ENCODE data around the gene KRT6A.

The KRT6A gene

GRCh38 chr12:52524898-52525591 lies 32.0 kb upstream of the KRT6A start:
- in situ Hi-C loops (cut with MboI; ENCODE audit: low sequenced_read_pairs), result no loop called here

GRCh38 chr12:52524241-52524897 lies 31.3 kb upstream of the KRT6A start:
- in situ Hi-C loops (cut with MboI; ENCODE audit: low sequenced_read_pairs), result no loop called here

- in situ Hi-C loops (cut with MboI; ENCODE audit: low sequenced_read_pairs), result no loop called here
Measured at GRCh38 chr12:52523824-52524223, 30.8 kb upstream of the KRT6A start.

- in situ Hi-C loops (cut with MboI; ENCODE audit: low sequenced_read_pairs), result no loop called here
Measured at GRCh38 chr12:52522346-52523011, 29.4 kb upstream of the KRT6A start.

- in situ Hi-C loops (cut with MboI; ENCODE audit: low sequenced_read_pairs), result no loop called here
Measured at GRCh38 chr12:52521568-52522266, 28.7 kb upstream of the KRT6A start.

- in situ Hi-C loops (cut with MboI; ENCODE audit: low sequenced_read_pairs), result no loop called here
Measured at GRCh38 chr12:52521175-52521567, 28.1 kb upstream of the KRT6A start.

GRCh38 chr12:52519826-52520662 lies 27.0 kb upstream of the KRT6A start, which contains the start of gene KRT5:
Gene KRT5, minus strand, starts transcription at chr12:52520394. Its CDS starts 98 bp downstream, at chr12:52520296.
- in situ Hi-C loops (cut with MboI; ENCODE audit: low sequenced_read_pairs), result no loop called here

GRCh38 chr12:52519387-52519703 lies 26.3 kb upstream of the KRT6A start:
- in situ Hi-C loops (cut with MboI; ENCODE audit: low sequenced_read_pairs), result no loop called here

GRCh38 chr12:52518574-52519386 lies 25.7 kb upstream of the KRT6A start:
- in situ Hi-C loops (cut with MboI; ENCODE audit: low sequenced_read_pairs), result no loop called here

- in situ Hi-C loops (cut with MboI; ENCODE audit: low sequenced_read_pairs), result no loop called here
Measured at GRCh38 chr12:52517888-52518287, 24.8 kb upstream of the KRT6A start.

- in situ Hi-C loops (cut with MboI; ENCODE audit: low sequenced_read_pairs), result no loop called here
Measured at GRCh38 chr12:52517005-52517835, 24.2 kb upstream of the KRT6A start.

GRCh38 chr12:52515927-52516831 lies 23.1 kb upstream of the KRT6A start:
- in situ Hi-C loops (cut with MboI; ENCODE audit: low sequenced_read_pairs), result no loop called here

- in situ Hi-C loops (cut with MboI; ENCODE audit: low sequenced_read_pairs), result no loop called here
Measured at GRCh38 chr12:52515319-52515646, 22.2 kb upstream of the KRT6A start.

GRCh38 chr12:52514471-52515318 lies 21.6 kb upstream of the KRT6A start:
- in situ Hi-C loops (cut with MboI; ENCODE audit: low sequenced_read_pairs), result no loop called here

- in situ Hi-C loops (cut with MboI; ENCODE audit: low sequenced_read_pairs), result no loop called here
Measured at GRCh38 chr12:52513736-52514135, 20.7 kb upstream of the KRT6A start.

GRCh38 chr12:52508211-52508610 lies 15.2 kb upstream of the KRT6A start:
- in situ Hi-C loops (cut with MboI; ENCODE audit: low sequenced_read_pairs), result no loop called here

Data from HL-60/S4 treated with phorbol 12-myristate 13-acetate at 8.2 ng/mL for 4 days and 3 days (cell line).